Measurements from ENCODE around the gene AMHR2.

AMHR2 gene

GRCh38 chr12:53474819-53475218 lies 51.2 kb downstream of the AMHR2 start:
- no peak for FAIRE-seq
- no peak for DNase-seq (ENCODE audit: insufficient read length, low spot score)

- no peak for DNase-seq (ENCODE audit: insufficient read length, low spot score)
- FAIRE-seq = no peak
Observed at GRCh38 chr12:53476769-53477209, 53.1 kb downstream of the AMHR2 start.

- FAIRE-seq (no peak), DNase-seq (ENCODE audit: insufficient read length, low spot score) (no peak)
Observed at GRCh38 chr12:53478865-53479264, 55.2 kb downstream of the AMHR2 start.

- DNase-seq (ENCODE audit: insufficient read length, low spot score) = no peak
- no peak for FAIRE-seq
Observed at GRCh38 chr12:53479331-53479730, 55.7 kb downstream of the AMHR2 start.

GRCh38 chr12:53480491-53481442 lies 57.1 kb downstream of the AMHR2 start:
- no peak for FAIRE-seq
- no peak for DNase-seq (ENCODE audit: insufficient read length, low spot score)
